PFSK-1 (cell line): ENCODE results near the gene C11orf16.

Experiments
- POLR2AphosphoS5 ChIP-seq: IDR thresholded peaks from 2 replicates; pipeline ENCODE4 v1.6.1; 2012; ENCODE audit warnings: low read depth, mild to moderate bottlenecking, control low read depth, low read length, moderate library complexity
- REST ChIP-seq, 2 experiments: IDR thresholded peaks; 2 replicates each; pipeline versions ENCODE4 v1.6.1 to v1.8.0; 2011 to 2012; ENCODE audit warnings: low read depth in 2 of 2, low read length in 2 of 2, control low read depth in 1 of 2, inconsistent platforms in 1 of 2, mild to moderate bottlenecking in 1 of 2, moderate library complexity in 1 of 2; ENCODE audit not compliant: insufficient read depth in 1 of 2
- SIN3A ChIP-seq: IDR thresholded peaks from 2 replicates; pipeline ENCODE4 v1.6.1; 2012; ENCODE audit warnings: mild to moderate bottlenecking, low read length, moderate library complexity, borderline replicate concordance; ENCODE audit not compliant: insufficient read depth
- TAF1 ChIP-seq: IDR thresholded peaks from 2 replicates; pipeline ENCODE4 v1.6.1; 2012; ENCODE audit warnings: low read length, control low read depth, borderline replicate concordance; ENCODE audit not compliant: insufficient read depth

GRCh38 chr11:8941341-8942103 is 8.8 kb upstream of the C11orf16 start:
- TF ChIP-seq REST (IDR thresholded peaks at IDR 0.05; ENCODE audit: insufficient read depth in 1 of 2, low read depth in 2 of 2, low read length in 2 of 2) (no peak), POLR2AphosphoS5 (no peak), TAF1 (no peak), SIN3A (no peak)
